ENCODE measurements around the gene PIAS4.

DNA sequence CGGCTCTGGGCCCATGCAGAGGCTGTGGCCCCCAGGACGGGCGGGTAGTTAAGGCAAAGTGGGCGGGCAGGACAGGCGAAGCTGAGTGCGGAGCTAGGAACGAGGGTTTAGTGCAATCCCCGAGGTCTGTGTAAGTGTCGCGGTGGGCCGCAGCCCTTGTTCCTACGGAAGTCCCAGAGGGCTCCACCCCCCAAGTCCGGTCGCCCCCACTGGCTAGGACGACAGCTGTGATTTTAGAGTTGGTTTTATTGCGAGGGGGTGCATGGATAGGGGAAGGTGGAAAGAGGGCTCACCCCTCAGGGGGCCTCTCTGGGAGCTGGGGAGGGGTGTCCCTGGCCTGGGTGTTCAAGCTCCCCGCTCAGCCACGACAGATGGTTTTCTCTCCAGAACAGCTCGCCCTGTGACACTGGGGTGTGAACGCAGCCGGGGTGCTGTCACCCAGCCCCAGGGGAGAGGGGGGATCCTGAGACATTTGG is 37.5 kb downstream of the PIAS4 start:
- TF ChIP-seq, protein P1, sequence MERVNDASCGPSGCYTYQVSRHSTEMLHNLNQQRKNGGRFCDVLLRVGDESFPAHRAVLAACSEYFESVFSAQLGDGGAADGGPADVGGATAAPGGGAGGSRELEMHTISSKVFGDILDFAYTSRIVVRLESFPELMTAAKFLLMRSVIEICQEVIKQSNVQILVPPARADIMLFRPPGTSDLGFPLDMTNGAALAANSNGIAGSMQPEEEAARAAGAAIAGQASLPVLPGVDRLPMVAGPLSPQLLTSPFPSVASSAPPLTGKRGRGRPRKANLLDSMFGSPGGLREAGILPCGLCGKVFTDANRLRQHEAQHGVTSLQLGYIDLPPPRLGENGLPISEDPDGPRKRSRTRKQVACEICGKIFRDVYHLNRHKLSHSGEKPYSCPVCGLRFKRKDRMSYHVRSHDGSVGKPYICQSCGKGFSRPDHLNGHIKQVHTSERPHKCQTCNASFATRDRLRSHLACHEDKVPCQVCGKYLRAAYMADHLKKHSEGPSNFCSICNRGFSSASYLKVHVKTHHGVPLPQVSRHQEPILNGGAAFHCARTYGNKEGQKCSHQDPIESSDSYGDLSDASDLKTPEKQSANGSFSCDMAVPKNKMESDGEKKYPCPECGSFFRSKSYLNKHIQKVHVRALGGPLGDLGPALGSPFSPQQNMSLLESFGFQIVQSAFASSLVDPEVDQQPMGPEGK (CRISPR knock-in tag; IDR thresholded peaks at IDR 0.05; ENCODE audit: borderline replicate concordance), result no peak
- TF ChIP-seq ISL1 (CRISPR knock-in tag; IDR thresholded peaks at IDR 0.05), result no peak
- TF ChIP-seq, protein P2, sequence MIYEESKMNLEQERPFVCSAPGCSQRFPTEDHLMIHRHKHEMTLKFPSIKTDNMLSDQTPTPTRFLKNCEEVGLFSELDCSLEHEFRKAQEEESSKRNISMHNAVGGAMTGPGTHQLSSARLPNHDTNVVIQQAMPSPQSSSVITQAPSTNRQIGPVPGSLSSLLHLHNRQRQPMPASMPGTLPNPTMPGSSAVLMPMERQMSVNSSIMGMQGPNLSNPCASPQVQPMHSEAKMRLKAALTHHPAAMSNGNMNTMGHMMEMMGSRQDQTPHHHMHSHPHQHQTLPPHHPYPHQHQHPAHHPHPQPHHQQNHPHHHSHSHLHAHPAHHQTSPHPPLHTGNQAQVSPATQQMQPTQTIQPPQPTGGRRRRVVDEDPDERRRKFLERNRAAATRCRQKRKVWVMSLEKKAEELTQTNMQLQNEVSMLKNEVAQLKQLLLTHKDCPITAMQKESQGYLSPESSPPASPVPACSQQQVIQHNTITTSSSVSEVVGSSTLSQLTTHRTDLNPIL (CRISPR knock-in tag; IDR thresholded peaks at IDR 0.05; ENCODE audit: low read depth), result no peak
- TF ChIP-seq GLIS3 (CRISPR knock-in tag; IDR thresholded peaks at IDR 0.05), result no peak
- no peak for TF ChIP-seq RARB (CRISPR knock-in tag; IDR thresholded peaks at IDR 0.05)
